GM21717 (cell line): ENCODE measurements around the gene PAX6.

Experiments used
- ATAC-seq: cut with Tn5 transposase; IDR thresholded peaks from one replicate; pipeline ENCODE4 v1.9.1; 2021; ENCODE audit warnings: mild to moderate bottlenecking, moderate library complexity; ENCODE audit not compliant: unreplicated experiment

Gene PAX6

GRCh38 chr11:31798554-31799434, 12.3 kb downstream of the PAX6 start:
- ATAC-seq, result no peak

GRCh38 chr11:31798057-31798553, 13.0 kb downstream of the PAX6 start:
- ATAC-seq, result no peak

DNA sequence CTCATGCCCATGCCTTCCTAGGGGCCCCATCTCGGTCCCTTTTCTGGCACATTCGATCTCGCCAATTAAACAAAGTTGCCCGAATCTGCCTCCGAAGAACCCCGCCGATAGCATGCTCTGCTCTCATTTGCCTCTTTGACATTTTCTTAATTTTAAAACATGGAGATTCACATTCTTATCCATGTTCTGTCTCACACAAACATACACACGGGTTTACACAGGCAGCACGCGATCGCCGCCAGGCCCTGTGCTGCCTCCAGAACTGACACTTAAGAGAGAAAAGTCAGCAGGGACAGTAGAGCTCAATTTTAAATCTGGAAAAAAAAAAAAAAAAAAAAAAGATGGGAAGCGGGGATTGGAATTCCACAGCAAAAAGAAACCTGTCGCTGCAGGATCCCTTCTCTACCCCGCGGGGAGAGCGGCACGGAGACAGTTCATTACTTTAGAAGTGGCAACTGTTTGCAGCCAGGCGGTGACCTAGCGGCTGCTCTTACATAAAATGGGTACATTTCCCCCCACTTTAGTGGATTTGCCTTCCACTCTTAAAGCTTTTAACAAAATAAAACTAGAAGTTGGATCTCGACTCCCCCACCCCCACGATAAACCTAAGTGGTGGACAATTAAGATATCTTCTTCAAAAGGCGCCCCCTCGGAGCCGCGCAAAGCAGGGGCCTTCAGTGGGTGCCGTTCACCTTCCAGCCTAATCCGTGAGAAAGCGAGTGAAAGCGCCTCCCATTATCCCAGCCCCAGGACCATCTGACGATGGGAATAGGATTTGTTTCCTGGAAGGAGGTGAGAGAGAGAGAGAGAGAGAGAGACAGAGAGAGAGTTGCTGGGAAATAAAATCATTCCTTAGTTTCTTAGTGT, 13.7 kb downstream of the PAX6 start:
- no peak for ATAC-seq

- no peak for ATAC-seq
These were observed 14.5 kb downstream of the PAX6 start for GRCh38 chr11:31796499-31797189.

- no peak for ATAC-seq
These were observed 15.2 kb downstream of the PAX6 start for GRCh38 chr11:31795706-31796498.

DNA sequence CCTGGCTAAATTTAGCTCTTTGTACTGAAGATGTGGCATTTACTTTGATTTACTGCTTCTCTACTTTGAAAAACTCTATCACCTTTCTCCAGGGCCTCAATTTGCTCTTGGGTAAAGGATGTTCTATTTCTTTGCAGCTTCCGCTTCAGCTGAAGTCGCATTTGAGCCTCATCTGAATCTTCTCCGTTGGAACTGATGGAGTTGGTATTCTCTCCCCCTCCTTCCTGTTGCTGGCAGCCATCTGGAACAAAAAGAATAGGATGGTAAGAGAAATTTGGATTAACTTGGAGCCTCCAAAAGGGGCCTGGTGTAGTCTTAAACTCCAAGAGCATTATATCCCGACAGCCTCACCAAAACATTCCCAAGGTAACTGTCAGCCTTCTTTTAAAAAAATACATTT, 16.6 kb downstream of the PAX6 start:
- ATAC-seq, result no peak

DNA sequence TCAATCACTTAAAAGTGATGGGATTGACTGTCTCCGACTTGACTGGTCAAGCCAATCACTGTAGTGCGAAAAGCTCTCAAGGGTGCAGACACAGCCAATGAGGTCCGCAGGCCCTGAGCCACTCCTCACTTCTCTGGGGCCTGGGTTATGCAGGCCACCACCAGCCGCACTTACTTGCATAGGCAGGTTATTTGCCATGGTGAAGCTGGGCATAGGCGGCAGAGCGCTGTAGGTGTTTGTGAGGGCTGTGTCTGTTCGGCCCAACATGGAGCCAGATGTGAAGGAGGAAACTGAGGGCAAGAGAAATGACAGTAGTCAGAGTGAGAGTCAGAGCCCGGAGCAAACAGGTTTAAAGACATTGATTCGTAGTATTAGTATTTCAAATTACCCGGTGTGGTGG, 17.9 kb downstream of the PAX6 start:
- no peak for ATAC-seq

DNA sequence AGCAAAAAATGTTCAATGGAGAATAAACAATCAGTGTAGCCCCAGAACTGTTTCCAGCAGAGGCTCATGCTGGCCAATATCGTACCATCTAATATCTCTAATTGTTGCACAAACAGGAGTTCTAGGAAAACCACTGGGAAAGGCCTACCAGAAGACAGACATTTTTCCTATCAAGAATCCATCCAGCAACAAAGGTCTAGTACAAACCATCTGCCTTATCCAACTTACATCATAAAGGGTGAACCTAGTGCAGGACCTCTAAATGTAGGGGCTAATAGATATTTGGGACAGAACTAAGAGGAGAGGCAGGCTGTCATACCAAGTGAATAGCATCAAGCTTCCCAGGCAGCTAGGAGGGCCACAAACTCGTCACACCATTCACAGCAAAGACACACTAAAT, 18.7 kb downstream of the PAX6 start:
- no peak for ATAC-seq

DNA sequence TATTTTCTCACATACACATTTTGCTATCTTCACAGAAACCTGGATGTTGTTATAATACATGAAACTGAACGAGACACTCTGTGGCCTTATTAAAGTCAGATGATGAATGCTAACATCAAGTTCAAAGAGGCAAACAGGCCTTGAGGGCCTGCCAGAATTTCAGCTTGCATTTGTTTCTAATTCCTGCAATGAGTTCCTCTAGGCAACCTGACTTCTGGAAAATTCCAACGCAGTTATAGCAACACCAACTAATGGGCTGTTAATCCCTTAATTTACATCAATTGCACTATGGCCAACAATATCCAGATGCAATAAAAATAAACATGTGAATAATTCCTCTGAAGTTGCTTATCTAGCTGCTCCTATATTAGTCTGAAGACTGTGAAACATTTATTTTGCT, 19.1 kb downstream of the PAX6 start:
- no peak for ATAC-seq

GRCh38 chr11:31790649-31791048, 20.5 kb downstream of the PAX6 start:
- ATAC-seq, result no peak

- ATAC-seq, result no peak
These were observed 23.0 kb downstream of the PAX6 start for GRCh38 chr11:31788085-31788484.

DNA sequence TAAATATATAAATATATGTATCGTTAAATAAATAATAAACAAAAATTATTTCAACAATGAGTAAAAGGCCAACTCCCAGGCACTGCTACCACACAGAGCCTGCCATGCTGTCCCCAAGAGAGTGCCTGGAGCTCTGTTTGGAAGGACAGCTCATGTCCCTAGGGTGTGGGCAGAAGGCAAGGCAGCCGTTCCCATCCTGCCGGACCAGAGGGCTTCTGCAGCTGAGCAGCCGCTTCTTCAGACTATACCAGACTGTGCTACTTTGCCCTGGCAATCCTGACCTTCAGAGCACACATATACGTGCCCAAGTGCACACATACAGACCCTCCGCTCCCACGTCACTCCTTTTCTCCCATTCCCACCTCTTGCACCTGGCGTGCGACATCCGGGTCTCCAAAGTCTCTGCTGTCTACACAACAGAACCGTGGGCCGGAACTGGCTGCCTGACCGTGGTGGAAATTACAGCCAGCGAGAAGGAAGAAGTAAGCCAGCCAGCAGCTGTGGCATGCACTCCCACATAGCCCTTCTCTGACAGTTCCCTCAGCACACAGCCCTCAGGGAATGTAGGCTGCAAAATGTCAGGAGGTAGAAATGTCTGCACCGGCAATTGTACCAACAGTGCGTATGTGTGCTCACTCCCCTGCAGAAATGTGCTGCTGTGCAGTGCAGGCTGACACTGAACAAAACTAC, 24.0 kb downstream of the PAX6 start:
- no peak for ATAC-seq

- no peak for ATAC-seq
These were observed 26.5 kb downstream of the PAX6 start for GRCh38 chr11:31784611-31785010.

DNA sequence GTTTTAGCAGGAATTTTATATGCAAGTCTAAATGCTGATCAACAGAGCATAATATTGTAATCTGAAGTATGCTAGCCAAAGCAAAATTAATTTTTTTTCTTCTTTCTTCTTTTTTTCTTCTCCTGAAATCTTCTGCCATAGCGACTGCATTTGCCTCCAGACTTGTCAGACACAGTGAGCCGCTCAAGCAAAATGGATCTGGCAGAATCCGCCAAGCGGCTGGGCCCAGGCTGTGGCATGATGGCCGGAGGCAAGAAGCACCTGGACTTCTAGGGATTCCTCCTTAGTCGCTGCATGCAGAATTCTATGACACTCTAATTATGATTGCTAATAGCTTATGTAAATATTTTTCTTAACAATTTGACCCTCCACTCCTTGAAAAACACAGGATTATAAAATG, 27.9 kb downstream of the PAX6 start:
- ATAC-seq, result no peak

- ATAC-seq, result no peak
These were observed 28.9 kb downstream of the PAX6 start for GRCh38 chr11:31782257-31782656.

DNA sequence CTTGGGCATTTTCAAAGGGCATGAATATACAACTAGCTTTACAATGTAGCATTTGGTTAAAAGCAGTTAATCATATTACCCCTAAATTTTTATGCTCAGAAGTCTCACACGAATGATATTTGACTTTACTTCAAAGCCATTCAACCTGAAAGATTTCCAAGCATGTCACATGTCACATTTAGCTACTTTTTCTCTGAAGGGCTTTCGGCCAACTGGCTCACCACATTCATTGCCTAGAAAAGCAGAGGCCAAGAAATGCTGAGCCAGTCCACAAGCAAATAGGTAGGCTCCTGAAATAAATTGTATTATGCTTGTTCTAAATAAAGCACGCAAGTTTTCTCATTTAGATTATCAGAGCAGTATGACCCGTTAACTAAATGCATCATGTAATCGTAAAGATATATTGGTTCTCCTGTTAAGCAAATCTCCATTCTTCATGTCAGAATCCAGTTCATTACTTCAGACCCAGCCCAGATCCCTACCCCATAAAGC, 30.6 kb downstream of the PAX6 start:
- no peak for ATAC-seq

DNA sequence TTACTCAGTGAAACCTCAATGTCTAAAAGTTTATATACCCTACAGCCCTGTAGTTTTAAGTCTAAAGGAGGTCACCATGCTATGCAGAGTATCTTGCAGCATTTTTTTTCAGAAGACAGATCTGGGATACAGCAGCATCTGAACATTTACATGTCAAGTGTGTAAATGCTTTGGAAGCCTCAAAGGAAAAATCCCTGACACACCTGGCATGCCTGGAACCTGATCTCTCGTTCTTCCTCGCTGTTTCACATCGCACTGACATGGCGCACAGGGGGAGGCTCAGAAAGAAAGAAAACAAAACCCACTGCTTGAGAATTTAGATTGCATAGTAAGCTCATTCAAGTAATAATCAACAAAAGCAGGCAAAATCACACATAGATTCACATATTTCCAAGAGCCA, 31.0 kb downstream of the PAX6 start:
- ATAC-seq, result no peak

GRCh38 chr11:31779374-31779791, 31.7 kb downstream of the PAX6 start:
- no peak for ATAC-seq

DNA sequence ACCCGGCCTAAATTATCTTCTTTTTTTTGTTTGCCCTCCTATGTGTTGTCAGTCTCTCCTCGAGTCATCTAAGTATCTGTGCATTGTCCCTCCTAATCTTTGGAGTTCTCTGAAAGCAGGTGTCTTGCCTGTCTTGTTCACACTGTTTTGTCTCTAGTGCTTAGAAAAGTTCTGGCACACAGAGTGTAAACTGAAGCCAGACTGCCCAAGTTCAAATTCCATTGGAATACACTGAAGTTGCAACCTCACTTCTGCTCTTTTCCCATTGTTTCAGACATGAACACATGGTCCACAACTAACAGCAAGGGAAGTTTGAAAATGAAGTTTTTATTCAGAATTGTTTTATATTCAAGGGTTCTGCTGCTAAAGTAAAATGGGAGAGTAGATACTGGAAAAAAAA, 38.7 kb downstream of the PAX6 start:
- no peak for ATAC-seq
